HEK293 (cell line): Measurements from ENCODE around the gene FHDC1.

Experiments
- CTCF ChIA-PET: fragments of 350-600 bp; formaldehyde crosslinking; extraction: SDS; loops from one replicate; lab custom pipeline; 2021; ENCODE audit warnings: antibody characterized with exemption; lab: Yijun Ruan, JAX
- POLR2A ChIA-PET: fragments of 300-600 bp; formaldehyde crosslinking; extraction: SDS; loops from one replicate; lab custom pipeline; 2020; ENCODE audit warnings: antibody characterized with exemption, inconsistent platforms; lab: Yijun Ruan, JAX
- H3K27ac ChIP-seq: fragments of 200-500 bp; sonication (Bioruptor generic); 2 replicates; pipeline ENCODE4 v1.5.1; 2014; ENCODE audit warnings: low read depth, low read length, control low read depth, inconsistent platforms; ENCODE audit errors: extremely low read depth
- H3K36me3 ChIP-seq, 2 experiments: fragments of 200-500 bp in 1 of 2; sonication (Bioruptor generic) in 1 of 2; 1 replicate in 1 of 2; 2 replicates in 1 of 2; pipeline ENCODE4 v1.5.1; 2014 to 2017; ENCODE audit warnings: inconsistent platforms in 2 of 2, low read length in 2 of 2; ENCODE audit not compliant: control insufficient read depth in 2 of 2, insufficient read depth in 1 of 2
- H3K4me1 ChIP-seq: fragments of 200-500 bp; sonication (Bioruptor generic); 2 replicates; pipeline ENCODE4 v1.5.1; 2014; ENCODE audit warnings: mild to moderate bottlenecking, low read length, inconsistent platforms; ENCODE audit not compliant: control insufficient read depth, insufficient read depth
- H3K4me3 ChIP-seq: 2 replicates; pipeline ENCODE4 v1.5.1; 2011; ENCODE audit warnings: low read depth, mild to moderate bottlenecking, control low read depth, low read length, moderate library complexity
- H3K9me3 ChIP-seq: fragments of 200-500 bp; sonication (Bioruptor generic); 2 replicates; pipeline ENCODE4 v1.5.1; 2014; ENCODE audit warnings: low read depth, low read length, inconsistent platforms; ENCODE audit not compliant: control insufficient read depth, insufficient read depth
- HOXC10 ChIP-seq: sonication (generic); formaldehyde crosslinking; IDR thresholded peaks from 2 replicates; pipeline ENCODE4 v1.8.1; 2023; ENCODE audit warnings: mild to moderate bottlenecking, missing genetic modification reagents
- PRDM4 ChIP-seq: fragments of 450-650 bp; formaldehyde crosslinking; IDR thresholded peaks from 2 replicates; pipeline ENCODE4 v1.5.1; 2017; ENCODE audit warnings: missing biosample characterization, missing genetic modification characterization
- PRDM6 ChIP-seq: fragments of 450-650 bp; formaldehyde crosslinking; IDR thresholded peaks from 2 replicates; pipeline ENCODE4 v1.5.1; 2017; ENCODE audit warnings: missing biosample characterization, missing genetic modification characterization
- REPIN1 ChIP-seq: fragments of 450-650 bp; formaldehyde crosslinking; IDR thresholded peaks from 2 replicates; pipeline ENCODE4 v1.5.1; 2017; ENCODE audit warnings: missing biosample characterization, missing genetic modification characterization, low read depth
- ZFP69B ChIP-seq: fragments of 450-650 bp; formaldehyde crosslinking; IDR thresholded peaks from 2 replicates; pipeline ENCODE4 v1.5.1; 2016; ENCODE audit warnings: missing biosample characterization, missing genetic modification characterization
- ZNF19 ChIP-seq: fragments of 450-650 bp; formaldehyde crosslinking; IDR thresholded peaks from 2 replicates; pipeline ENCODE4; 2016; ENCODE audit warnings: missing biosample characterization, missing genetic modification characterization, low read depth
- ZNF354C ChIP-seq: fragments of 450-650 bp; formaldehyde crosslinking; IDR thresholded peaks from 2 replicates; pipeline ENCODE4 v1.5.1; 2016; ENCODE audit warnings: missing biosample characterization, missing genetic modification characterization, low read depth, borderline replicate concordance
- ZNF449 ChIP-seq: fragments of 450-650 bp; formaldehyde crosslinking; IDR thresholded peaks from 2 replicates; pipeline ENCODE4 v1.5.1; 2017; ENCODE audit warnings: missing biosample characterization, mild to moderate bottlenecking, missing genetic modification characterization, moderate library complexity
- ZNF514 ChIP-seq: fragments of 450-650 bp; formaldehyde crosslinking; IDR thresholded peaks from 2 replicates; pipeline ENCODE4 v1.5.1; 2016; ENCODE audit warnings: missing biosample characterization, missing genetic modification characterization
- ZNF521 ChIP-seq: fragments of 450-650 bp; formaldehyde crosslinking; IDR thresholded peaks from 2 replicates; pipeline ENCODE4 v1.5.1; 2017; ENCODE audit warnings: missing biosample characterization, mild to moderate bottlenecking, missing genetic modification characterization
- ZNF529 ChIP-seq: fragments of 450-650 bp; formaldehyde crosslinking; IDR thresholded peaks from 2 replicates; pipeline ENCODE4 v1.5.1; 2017; ENCODE audit warnings: missing genetic modification characterization, missing biosample characterization; ENCODE audit not compliant: insufficient replicate concordance
- ZNF549 ChIP-seq: fragments of 450-650 bp; IDR thresholded peaks from 2 replicates; pipeline ENCODE4 v1.5.1; 2018; ENCODE audit warnings: missing biosample characterization, missing genetic modification characterization, mild to moderate bottlenecking, inconsistent platforms, moderate library complexity
- ZNF629 ChIP-seq: fragments of 450-650 bp; formaldehyde crosslinking; IDR thresholded peaks from 2 replicates; pipeline ENCODE4 v1.5.1; 2017; ENCODE audit warnings: missing biosample characterization, missing genetic modification characterization
- ZNF654 ChIP-seq: fragments of 450-650 bp; formaldehyde crosslinking; IDR thresholded peaks from 2 replicates; pipeline ENCODE4 v1.5.1; 2016; ENCODE audit warnings: low read depth, missing biosample characterization, missing genetic modification characterization
- ZNF658 ChIP-seq: fragments of 450-650 bp; formaldehyde crosslinking; IDR thresholded peaks from 2 replicates; pipeline ENCODE4; 2016; ENCODE audit warnings: missing biosample characterization, missing genetic modification characterization
- ZNF660 ChIP-seq: fragments of 450-650 bp; IDR thresholded peaks from 2 replicates; pipeline ENCODE4 v1.5.1; 2018; ENCODE audit warnings: missing biosample characterization, mild to moderate bottlenecking, missing genetic modification characterization
- ZNF747 ChIP-seq: fragments of 450-650 bp; formaldehyde crosslinking; IDR thresholded peaks from 2 replicates; pipeline ENCODE4 v1.5.1; 2016; ENCODE audit warnings: missing biosample characterization, missing genetic modification characterization
- ZNF830 ChIP-seq: fragments of 450-650 bp; IDR thresholded peaks from 2 replicates; pipeline ENCODE4 v1.5.0; 2018; ENCODE audit warnings: missing biosample characterization, missing genetic modification characterization, low read depth, mild to moderate bottlenecking, moderate library complexity
- TF ChIP-seq, protein P1 (sequence below): fragments of 450-650 bp; formaldehyde crosslinking; IDR thresholded peaks from 2 replicates; pipeline ENCODE4 v1.5.1; 2016; ENCODE audit warnings: missing biosample characterization, missing genetic modification characterization
- TF ChIP-seq, protein P2 (sequence below): fragments of 450-650 bp; formaldehyde crosslinking; IDR thresholded peaks from 2 replicates; pipeline ENCODE4 v1.5.1; 2016; ENCODE audit warnings: missing biosample characterization, missing genetic modification characterization
- TF ChIP-seq, protein P3 (sequence below): fragments of 450-650 bp; formaldehyde crosslinking; IDR thresholded peaks from 2 replicates; pipeline ENCODE4 v1.5.1; 2017; ENCODE audit warnings: missing biosample characterization, missing genetic modification characterization
- TF ChIP-seq, protein P4 (sequence below): sonication (generic); formaldehyde crosslinking; IDR thresholded peaks from 2 replicates; pipeline ENCODE4 v1.8.1; 2022; ENCODE audit warnings: mild to moderate bottlenecking, moderate library complexity, missing genetic modification reagents
- TF ChIP-seq, protein P5 (sequence below): fragments of 450-650 bp; formaldehyde crosslinking; IDR thresholded peaks from 2 replicates; pipeline ENCODE4 v1.5.1; 2016; ENCODE audit warnings: missing biosample characterization, missing genetic modification characterization

Gene FHDC1

DNA sequence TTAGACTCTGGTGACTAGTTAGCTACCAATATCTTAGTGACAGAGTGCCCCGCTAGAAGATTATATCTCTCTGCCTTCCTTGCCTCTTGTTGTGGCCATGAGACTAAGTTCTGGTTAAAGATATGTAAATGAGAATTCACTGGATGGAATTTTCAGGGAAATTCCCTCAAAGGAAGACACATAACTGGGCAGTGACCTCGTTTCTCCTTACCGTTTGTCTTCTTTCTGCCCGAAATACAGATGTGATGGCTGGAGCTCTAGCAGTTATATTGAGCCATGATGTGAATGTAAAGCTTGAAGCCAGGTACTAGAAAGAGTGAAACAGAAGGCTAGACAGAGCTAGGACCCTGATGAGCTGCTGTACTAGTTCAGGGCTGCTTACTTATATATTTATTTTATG lies 80.5 kb downstream of the FHDC1 start (continued):
- TF ChIP-seq, protein P1, sequence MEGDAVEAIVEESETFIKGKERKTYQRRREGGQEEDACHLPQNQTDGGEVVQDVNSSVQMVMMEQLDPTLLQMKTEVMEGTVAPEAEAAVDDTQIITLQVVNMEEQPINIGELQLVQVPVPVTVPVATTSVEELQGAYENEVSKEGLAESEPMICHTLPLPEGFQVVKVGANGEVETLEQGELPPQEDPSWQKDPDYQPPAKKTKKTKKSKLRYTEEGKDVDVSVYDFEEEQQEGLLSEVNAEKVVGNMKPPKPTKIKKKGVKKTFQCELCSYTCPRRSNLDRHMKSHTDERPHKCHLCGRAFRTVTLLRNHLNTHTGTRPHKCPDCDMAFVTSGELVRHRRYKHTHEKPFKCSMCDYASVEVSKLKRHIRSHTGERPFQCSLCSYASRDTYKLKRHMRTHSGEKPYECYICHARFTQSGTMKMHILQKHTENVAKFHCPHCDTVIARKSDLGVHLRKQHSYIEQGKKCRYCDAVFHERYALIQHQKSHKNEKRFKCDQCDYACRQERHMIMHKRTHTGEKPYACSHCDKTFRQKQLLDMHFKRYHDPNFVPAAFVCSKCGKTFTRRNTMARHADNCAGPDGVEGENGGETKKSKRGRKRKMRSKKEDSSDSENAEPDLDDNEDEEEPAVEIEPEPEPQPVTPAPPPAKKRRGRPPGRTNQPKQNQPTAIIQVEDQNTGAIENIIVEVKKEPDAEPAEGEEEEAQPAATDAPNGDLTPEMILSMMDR: no peak
- TF ChIP-seq, protein P2, sequence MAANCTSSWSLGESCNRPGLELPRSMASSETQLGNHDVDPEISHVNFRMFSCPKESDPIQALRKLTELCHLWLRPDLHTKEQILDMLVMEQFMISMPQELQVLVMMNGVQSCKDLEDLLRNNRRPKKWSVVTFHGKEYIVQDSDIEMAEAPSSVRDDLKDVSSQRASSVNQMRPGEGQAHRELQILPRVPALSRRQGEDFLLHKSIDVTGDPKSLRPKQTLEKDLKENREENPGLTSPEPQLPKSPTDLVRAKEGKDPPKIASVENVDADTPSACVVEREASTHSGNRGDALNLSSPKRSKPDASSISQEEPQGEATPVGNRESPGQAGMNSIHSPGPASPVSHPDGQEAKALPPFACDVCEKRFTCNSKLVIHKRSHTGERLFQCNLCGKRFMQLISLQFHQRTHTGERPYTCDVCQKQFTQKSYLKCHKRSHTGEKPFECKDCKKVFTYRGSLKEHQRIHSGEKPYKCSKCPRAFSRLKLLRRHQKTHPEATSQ (tag by site-specific recombination): no peak
- TF ChIP-seq ZNF19 (tag by site-specific recombination): no peak
- TF ChIP-seq HOXC10 (CRISPR knock-in tag): no peak
- TF ChIP-seq PRDM6 (tag by site-specific recombination): no peak
- TF ChIP-seq ZNF629 (tag by site-specific recombination): no peak
- no peak for TF ChIP-seq ZNF658 (tag by site-specific recombination)

DNA sequence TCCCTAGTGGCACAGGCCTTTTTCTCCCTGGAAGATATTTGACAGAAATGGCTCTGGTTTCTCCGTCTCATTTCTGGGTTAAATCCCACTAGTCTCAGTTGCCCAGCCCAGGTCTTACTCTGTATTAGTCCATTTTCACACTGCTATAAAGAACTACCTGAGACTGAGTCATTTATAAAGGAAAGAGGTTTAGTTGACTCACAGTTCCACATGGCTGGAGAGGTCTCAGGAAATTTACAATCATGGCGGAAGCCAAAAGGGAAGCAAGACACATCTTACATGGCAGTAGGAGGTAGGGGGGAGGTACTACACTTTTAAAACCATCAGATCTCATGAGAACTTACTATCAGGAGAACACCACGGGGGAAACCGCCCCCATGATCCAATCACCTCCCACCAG lies 81.9 kb downstream of the FHDC1 start:
- Histone ChIP-seq H3K27ac (no peak overlapping the region), H3K36me3 (no peaks in the 10 kb centered on the region), H3K4me1 (no peaks in the 10 kb centered on the region), H3K4me3 (no peak overlapping the region), H3K9me3 (no peaks in the 10 kb centered on the region)
- ChIA-PET POLR2A (no interaction called here), CTCF (no interaction called here)
- TF ChIP-seq ZNF747 (tag by site-specific recombination): no peak
- TF ChIP-seq ZNF354C (tag by site-specific recombination): no peak
- TF ChIP-seq ZNF549 (tag by site-specific recombination): no peak
- TF ChIP-seq PRDM4 (tag by site-specific recombination): no peak
- TF ChIP-seq ZNF529 (tag by site-specific recombination): no peak
- TF ChIP-seq, protein P3, sequence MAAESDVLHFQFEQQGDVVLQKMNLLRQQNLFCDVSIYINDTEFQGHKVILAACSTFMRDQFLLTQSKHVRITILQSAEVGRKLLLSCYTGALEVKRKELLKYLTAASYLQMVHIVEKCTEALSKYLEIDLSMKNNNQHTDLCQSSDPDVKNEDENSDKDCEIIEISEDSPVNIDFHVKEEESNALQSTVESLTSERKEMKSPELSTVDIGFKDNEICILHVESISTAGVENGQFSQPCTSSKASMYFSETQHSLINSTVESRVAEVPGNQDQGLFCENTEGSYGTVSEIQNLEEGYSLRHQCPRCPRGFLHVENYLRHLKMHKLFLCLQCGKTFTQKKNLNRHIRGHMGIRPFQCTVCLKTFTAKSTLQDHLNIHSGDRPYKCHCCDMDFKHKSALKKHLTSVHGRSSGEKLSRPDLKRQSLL (tag by site-specific recombination): no peak
- TF ChIP-seq ZFP69B (tag by site-specific recombination): no peak
- no peak for TF ChIP-seq ZNF514 (tag by site-specific recombination)
- TF ChIP-seq, protein P4, sequence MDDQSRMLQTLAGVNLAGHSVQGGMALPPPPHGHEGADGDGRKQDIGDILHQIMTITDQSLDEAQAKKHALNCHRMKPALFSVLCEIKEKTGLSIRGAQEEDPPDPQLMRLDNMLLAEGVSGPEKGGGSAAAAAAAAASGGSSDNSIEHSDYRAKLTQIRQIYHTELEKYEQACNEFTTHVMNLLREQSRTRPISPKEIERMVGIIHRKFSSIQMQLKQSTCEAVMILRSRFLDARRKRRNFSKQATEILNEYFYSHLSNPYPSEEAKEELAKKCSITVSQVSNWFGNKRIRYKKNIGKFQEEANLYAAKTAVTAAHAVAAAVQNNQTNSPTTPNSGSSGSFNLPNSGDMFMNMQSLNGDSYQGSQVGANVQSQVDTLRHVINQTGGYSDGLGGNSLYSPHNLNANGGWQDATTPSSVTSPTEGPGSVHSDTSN (CRISPR knock-in tag): no peak
- TF ChIP-seq ZNF521 (tag by site-specific recombination): no peak
- TF ChIP-seq ZNF654 (tag by site-specific recombination): no peak
- TF ChIP-seq ZNF449 (tag by site-specific recombination): no peak
- TF ChIP-seq ZNF629 (tag by site-specific recombination): no peak
- no peak for TF ChIP-seq ZNF830
- no peak for TF ChIP-seq ZNF660 (tag by site-specific recombination)
- TF ChIP-seq, protein P5, sequence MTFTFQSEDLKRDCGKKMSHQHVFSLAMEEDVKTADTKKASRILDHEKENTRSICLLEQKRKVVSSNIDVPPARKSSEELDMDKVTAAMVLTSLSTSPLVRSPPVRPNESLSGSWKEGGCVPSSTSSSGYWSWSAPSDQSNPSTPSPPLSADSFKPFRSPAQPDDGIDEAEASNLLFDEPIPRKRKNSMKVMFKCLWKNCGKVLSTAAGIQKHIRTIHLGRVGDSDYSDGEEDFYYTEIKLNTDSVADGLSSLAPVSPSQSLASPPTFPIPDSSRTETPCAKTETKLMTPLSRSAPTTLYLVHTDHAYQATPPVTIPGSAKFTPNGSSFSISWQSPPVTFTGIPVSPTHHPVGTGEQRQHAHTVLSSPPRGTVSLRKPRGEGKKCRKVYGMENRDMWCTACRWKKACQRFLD (tag by site-specific recombination): no peak
- no peak for TF ChIP-seq REPIN1 (tag by site-specific recombination)
- TF ChIP-seq, all 188 proteins: peak for 0
